GM12801 (cell line): ENCODE measurements around the gene PMVK.

Source experiments
- TF ChIP-seq, protein P1 (sequence below): IDR thresholded peaks from one replicate; pipeline ENCODE4 v1.5.1; 2011; ENCODE audit warnings: control low read depth; ENCODE audit not compliant: insufficient read length; ENCODE audit errors: extremely low read depth

The PMVK gene

DNA sequence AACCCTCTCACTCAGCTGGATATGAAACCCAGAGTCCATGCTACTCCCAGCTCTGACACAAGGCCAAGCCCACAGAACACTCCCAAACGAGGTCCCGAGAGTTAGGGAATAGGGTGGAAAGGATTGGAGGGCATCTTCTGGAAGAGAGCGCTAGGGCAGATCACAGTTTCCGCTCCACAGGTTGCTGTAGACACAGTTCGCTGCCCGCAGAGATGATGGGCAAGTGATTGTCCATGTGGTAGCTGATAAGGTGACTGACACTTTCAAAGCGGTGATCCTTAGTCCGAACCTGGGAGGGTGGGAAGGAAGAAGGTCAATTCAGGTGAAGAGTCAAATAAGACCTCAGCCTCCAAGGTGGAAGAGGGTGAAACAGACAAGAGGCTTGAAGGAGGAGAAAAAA is 27.1 kb upstream of the PMVK start:
- TF ChIP-seq, protein P1, sequence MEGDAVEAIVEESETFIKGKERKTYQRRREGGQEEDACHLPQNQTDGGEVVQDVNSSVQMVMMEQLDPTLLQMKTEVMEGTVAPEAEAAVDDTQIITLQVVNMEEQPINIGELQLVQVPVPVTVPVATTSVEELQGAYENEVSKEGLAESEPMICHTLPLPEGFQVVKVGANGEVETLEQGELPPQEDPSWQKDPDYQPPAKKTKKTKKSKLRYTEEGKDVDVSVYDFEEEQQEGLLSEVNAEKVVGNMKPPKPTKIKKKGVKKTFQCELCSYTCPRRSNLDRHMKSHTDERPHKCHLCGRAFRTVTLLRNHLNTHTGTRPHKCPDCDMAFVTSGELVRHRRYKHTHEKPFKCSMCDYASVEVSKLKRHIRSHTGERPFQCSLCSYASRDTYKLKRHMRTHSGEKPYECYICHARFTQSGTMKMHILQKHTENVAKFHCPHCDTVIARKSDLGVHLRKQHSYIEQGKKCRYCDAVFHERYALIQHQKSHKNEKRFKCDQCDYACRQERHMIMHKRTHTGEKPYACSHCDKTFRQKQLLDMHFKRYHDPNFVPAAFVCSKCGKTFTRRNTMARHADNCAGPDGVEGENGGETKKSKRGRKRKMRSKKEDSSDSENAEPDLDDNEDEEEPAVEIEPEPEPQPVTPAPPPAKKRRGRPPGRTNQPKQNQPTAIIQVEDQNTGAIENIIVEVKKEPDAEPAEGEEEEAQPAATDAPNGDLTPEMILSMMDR: no peak

DNA sequence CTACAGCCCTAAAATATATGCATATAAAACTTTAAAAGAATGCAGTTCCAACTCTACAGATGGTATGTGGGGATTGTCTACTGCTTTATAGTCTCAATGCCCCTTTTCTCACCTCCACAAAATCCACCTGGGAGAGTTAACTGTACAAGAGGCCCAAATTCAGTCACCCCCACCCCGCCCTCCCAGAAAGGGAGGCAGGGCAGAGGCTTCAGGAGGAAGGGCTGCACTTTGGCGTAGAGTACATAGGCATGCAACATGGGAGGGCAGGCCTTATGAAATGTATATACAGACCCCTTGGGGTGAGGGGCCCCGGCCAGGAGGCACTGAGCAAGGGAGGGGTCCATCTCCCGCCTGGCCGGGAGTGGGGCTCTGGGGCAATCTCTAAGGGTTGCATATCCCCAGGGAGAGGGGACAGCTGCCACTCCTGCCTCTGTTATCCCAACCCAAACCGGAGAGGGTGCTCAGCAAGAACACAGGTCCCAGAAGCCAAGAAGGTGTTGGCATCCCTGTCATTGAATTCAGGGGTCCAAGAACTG is 26.3 kb upstream of the PMVK start:
- TF ChIP-seq, protein P1: no peak

DNA sequence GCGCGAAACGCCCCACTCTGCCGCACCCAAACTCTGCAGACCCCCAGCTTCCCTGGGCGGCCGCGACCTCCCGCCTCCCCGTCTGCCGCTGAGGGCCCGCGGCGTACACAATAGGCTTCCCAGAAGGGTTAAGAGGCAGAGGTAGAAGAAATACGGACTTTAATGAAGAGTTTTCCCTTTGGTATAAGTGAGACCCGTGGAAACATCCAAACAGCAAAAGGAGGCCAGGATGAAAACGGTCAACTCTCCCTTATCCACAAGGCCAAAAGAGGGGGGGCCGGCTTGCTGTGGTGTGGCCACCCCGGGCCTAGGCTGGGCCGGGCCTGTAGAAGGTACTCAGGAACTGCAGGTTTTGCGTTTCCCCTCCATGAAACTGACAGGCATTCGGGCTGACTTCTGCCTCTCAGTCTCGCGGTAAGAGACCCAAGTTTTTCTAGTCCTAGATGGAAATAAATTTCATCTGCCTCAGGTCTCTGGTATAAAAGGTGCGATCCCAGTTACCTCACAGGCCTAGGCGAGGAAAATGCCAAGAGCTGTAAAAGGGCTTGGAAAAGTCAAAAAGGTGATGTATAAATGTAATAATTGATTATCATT is 25.7 kb upstream of the PMVK start:
- TF ChIP-seq, protein P1: no peak

DNA sequence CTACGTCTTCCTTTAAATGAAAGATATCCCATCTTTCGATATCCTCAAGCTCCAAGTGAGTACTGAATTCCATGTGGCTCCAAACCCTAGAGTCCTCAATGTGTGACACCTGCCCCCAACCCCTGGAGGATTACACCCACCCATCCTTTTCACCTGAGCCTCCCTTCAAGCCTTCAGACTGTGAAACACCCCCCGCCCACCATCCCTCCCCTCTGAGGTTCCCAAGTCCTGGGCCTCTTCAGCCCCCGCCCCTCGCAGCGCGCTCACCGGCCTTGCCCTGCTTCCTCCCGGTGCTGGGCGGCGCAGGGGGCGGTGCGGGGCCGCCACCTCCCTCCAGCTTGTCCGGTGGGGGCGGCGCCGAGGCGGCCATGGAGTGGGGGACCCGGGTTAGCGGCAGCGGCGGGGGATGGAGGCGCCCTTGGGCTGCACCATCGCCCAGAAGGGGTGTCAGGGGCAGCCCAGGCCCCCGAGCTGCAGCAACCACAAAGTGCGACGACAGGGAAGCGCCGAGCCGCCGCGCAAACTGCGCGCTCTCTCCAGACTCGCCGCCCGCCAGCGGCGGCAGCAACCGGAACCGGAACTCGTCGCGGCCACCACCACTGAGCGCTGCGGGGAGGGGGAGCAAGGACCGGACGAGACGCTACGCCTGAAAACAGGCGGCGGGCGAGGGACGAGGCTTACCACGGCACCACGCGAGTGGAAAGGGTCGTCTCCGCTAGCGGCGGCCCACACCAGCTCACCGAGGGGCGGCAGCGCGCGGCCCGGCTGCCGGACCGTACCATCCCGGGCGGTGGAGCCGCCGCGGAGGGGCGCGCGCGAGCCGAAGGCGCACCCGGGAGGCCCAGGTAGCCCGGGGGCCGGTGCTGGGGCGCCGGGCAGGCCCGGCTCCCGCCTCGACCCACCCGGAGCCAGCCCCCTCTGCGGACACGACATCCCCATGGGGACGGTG is 25.0 kb upstream of the PMVK start, which contains the start of gene PYGO2:
TSS of gene PYGO2 (minus strand) at position 576 of the 949 bp plus-strand sequence. CDS start at position 370, 206 bp downstream.
- TF ChIP-seq, protein P1: no peak

DNA sequence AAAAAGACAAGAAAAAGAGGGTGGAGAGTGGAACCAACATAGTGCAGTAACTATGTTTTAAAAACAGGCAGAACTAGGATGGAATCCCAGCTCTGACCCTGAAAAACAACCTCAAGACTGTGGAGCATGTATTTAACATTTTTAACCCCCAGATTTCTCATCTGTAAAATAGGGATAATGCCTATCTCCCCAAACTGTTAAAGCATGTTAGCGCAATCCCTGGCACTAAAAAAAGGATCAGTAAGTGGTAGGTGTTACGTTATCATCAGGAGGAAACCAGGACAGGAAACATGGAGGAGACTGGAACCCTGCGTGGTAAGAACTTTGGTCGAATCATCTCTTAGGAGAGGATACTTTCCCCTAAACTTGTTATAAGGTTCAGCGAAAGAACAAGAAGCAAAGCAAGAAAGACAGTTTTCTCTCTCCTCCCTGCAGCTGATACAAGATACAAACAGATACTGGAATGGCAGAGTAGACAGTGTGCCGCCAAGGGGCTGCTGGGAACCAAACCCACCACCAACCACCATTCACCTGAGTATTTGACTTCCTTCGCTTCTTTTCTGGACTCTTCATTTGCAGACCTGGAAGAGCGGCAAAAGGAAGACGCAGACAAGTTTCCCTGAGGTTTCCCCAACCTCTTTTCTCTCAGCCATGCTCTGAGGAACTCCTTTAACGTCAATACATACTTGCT is 24.1 kb upstream of the PMVK start:
- TF ChIP-seq, protein P1: no peak

DNA sequence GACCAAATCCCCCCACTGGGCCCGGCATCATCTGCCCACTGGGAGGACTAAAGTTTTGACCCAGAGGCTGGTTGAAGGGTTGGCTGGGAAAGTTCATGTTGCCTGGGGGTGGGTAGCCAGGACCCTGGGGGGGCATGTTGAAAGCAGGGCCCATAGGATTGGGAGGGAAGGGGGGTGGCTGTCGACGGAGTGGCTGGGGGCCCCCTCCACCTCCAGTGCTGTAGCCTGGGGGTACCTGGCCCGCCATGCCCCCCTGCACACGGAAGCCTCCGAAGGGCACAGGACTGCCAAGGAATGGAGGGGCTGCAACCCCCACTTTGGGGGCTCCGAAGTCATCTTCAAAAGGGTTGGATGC is 22.9 kb upstream of the PMVK start:
- TF ChIP-seq, protein P1: no peak
